ENCODE data around the gene CD200.
"Not testable (repeated sequence)": the region's sequence is repeated elsewhere in the genome, so short reads cannot be mapped to it uniquely, and the experiment has no call there.

DNA sequence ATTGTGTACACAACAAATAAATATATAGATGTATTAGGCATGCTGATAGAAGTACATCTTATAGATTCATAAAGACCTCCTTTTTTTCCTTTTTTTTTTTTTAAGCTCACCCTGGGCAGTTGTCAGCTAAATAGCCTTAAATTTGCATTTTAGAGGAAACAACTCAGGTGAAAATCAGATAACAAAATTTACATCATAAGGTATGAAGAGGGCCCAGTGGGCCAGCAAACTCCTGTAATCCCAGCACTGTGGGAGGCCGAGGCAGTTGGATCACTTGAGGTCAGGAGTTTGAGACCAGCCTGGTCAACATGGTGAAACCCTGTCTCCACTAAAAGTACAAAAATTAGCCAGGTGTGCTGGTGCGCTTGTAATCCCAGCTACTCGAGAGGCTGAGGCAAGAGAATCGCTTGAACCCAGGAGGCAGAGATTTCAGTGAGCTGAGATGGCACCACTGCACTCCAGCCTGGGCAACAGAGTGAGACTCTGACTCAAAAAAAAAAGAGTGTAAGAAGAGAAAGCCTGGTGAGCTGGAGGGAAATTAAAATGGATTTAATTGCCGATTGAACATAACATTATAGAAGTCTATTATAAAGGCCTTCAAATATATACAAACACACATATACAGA lies 72.1 kb downstream of the CD200 start:
- TF ChIP-seq POU2F2 (IDR thresholded peaks at IDR 0.05; ENCODE audit: borderline replicate concordance, low read depth, low read length); ATF7 (IDR thresholded peaks at IDR 0.05; ENCODE audit: low read depth); ZNF207 (IDR thresholded peaks at IDR 0.05; ENCODE audit: borderline replicate concordance): not testable (repeated sequence)

Data from GM12878 (cell line).